ENCODE measurements around the gene GNAT1.
"Not testable (repeated sequence)": the region's sequence is repeated elsewhere in the genome, so short reads cannot be mapped to it uniquely, and the experiment has no call there.

The GNAT1 gene

GRCh38 chr3:50203809-50204803 lies 12.7 kb downstream of the GNAT1 start:
- no peak for DNase-seq

DNA sequence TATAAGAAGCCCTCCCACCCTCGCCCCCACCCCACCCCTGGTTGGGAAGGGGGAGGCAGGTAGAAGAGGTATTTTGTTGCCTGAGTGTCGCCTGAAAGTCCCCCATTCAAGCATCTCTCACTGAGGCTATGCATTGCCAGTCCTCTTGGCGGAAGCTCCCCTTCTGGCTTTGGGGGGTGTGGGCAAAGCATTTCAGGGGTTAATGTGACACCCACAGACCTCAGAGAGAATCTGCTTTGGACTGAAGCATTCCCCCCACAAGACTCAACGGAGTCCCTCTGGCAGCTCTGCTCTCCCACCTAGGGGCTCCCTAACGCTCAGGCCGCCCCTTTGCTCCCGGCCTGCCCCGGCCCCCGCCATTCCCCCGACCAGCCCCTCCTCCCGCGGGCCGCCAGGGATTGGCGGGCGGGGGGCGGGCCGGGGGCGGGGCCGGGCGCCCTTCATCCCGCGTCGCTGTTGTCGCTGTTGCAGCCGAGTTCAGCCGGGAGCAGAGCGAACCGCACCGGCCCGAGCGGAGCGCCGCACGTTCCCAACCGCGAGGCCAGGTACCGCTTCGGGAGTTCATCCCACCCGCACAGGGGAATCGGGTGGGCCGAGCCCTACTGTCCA lies 13.5 kb downstream of the GNAT1 start, which contains the start of gene SLC38A3:
Gene SLC38A3 (plus strand): TSS at position 468 of the 609 bp plus-strand sequence. CDS start 8,929 bp downstream, outside the sequence.
- peak; percentile 45 for DNase-seq

- peak; percentile 54 for DNase-seq
Measured at GRCh38 chr3:50205413-50206276, 14.2 kb downstream of the GNAT1 start.

- DNase-seq: no peak
Measured at GRCh38 chr3:50207359-50208042, 16.1 kb downstream of the GNAT1 start.

DNA sequence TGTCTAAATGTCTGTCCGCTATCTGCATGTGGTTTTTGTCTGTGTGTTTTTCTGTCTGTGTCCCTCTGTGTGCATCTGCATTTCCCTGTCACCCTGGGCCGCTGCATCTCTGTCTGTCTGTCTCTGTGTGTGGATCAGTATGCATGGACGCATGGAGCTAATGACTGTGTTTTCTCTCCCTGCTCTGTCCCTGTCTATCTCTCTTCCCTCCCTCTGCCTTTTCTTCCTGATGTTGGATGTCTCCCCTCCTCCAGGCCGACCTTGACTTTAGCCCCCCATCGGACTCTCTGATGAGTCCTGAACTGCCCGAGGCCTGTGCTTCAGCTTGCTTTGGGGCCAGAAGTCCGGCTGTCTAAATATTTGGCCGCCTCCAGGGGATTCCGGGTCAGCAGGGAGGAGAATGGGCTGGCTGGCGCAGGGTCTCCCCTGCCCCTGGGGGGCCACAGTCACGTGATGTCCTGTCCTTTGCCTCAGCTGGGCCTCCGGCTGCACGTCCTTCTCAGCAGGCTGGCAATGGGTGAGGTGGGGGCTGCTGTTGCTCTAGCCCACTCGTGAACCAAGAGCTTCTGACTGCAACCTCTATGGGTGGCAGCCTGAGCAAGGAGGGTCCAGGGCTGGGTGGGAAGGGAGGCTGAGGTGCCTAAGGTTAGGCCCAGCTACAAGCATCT lies 17.4 kb downstream of the GNAT1 start:
- DNase-seq: no peak

DNA sequence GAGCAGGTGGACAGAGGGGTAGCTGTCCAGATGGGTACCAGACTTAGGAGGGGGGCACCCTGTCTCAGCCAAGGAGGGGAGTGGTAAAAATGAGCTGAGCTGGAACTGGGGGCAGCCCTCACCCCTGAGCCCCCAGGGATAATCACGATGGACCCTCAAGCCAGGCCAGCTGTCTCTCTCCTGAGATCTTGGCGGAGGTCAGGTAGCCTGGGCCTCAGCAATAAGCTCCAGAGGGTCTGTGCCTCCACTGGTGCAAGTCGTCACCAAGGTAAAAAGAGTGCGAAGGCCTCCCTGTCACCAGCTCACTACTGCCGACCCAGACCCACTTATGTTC lies 18.7 kb downstream of the GNAT1 start:
- DNase-seq: no peak

- DNase-seq: no peak
Measured at GRCh38 chr3:50210510-50211367, 19.3 kb downstream of the GNAT1 start.

DNA sequence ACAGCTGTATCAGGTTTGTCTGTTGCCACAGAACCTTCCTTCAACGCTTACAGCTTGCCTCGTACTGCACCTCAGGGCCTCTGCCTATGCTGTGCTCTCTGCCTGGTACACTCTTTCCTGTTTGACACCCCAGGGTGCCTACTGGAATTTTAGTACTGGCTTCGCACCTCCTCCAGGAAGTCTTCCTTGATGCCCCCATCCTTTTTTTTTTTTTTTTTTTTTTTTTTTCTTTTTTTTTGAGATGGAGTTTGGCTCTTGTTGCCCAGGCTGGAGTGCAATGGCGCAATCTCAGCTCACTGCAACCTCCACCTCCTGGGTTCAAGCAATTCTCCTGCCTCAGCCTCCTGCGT lies 19.9 kb downstream of the GNAT1 start:
- DNase-seq: not testable (repeated sequence)

DNA sequence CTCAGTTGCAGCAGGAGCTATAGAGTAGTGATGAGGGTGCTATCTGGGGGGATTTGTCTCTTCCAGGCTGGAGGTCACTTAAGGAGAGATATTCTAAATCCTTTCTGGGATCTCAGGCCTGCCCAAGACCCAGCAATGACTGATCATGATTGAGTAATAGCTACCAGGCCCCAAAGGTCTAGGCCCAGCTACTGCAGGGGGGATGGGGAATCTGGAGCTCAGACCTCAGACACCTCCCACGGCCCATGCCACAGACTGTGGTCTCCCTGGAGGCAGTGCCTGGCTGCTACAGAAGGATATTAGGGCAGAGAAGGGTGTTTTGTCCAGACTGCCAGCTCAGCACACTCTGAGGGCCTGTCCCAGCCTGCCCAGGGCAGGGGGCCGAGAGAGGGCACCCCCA lies 20.5 kb downstream of the GNAT1 start:
- DNase-seq: no peak

DNA sequence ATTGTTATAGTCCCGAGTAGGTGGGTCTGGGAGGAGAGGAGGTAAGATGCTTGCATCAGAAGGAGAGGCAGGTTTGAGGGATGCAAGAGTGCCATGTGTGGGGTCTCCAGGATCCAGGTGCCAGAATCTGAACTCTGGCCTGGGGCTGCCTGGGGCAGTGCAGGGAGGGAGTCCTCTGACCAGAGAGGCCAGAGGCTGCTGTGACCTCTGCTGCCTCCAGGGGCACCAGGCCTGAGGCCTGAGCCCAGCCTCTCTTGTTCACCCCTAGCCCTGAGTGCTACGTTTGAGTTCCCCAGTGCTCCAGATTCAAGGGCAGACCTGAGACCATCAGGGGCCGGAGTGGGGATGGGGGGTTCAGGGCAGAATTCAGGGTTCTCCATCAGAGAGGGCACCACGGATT lies 21.1 kb downstream of the GNAT1 start:
- DNase-seq: no peak

- no peak for DNase-seq
Measured at GRCh38 chr3:50212971-50213370, 21.6 kb downstream of the GNAT1 start.

- DNase-seq: no peak
Measured at GRCh38 chr3:50213373-50213772, 22.0 kb downstream of the GNAT1 start.

DNA sequence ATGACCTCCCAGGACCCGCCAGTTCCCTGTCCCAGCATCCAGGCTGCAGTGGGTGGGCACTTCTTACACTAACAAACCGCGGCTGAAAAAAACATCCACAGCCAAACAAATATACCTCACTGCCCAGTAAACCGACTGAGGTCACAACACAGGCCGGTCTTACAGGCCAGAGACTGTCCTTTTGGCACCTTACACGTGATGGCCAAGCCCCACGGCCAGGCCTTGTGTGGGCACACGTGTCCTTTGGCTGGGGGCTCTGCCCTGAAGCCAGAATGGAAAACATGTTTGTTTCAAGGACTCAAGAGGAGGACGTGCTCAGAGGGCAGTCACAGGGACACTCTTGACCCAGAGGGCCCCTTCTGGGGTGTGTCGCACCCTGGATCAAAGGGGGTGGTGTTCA lies 23.4 kb downstream of the GNAT1 start:
- no peak for DNase-seq

- no peak for DNase-seq
Measured at GRCh38 chr3:50215529-50215928, 24.1 kb downstream of the GNAT1 start.

DNA sequence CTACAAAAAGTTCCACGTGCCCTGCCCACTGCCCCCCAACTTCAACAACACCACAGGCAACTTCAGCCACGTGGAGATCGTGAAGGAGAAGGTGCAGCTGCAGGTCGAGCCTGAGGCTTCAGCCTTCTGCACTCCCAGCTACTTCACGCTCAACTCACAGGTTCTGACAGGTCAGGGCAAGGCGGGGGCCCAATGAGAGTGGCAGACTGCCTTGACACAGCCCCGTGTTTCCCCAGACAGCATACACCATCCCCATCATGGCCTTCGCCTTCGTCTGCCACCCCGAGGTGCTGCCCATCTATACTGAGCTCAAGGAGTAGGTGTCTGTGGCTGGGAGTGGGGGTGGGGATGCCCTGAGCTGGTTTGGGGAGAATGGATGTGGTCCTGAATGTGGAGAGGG lies 26.3 kb downstream of the GNAT1 start:
- no peak for DNase-seq

DNA sequence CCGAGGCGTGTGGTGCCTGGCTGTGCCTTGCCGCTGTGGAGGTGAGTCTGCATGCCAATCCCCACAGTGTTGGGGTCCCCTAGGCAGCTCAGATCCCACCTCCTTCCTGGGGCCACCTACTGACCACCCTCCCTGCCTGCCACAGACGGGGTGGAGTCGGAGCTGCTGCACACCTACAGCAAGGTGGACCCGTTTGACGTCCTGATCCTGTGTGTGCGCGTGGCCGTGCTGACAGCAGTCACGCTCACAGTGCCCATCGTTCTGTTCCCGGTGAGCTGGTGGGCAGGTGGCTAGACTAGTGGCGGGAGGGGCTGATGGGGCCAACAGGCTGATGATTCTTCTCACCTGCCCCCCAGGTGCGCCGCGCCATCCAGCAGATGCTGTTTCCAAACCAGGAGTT lies 27.0 kb downstream of the GNAT1 start:
- no peak for DNase-seq

GRCh38 chr3:50219285-50219684 lies 27.9 kb downstream of the GNAT1 start:
- no peak for DNase-seq

DNA sequence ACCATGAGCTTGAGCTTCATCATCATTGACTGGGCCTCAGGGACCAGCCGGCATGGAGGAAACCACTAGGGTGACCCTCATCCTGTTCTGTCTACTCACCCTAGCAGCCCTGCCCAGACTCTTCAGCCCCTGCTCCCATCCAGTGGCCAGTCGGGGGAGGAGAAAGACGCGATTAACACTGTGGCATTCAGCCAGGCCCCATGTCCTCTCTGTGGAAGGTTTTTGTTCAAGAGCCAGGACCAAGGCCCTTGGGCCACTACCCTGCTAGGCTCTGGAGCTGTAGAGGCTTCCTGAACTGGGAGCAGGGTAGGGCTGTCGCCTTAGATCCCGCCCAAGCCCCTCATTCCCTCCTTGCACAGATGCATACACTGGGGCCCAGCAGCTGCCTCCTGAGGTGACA lies 28.7 kb downstream of the GNAT1 start:
- DNase-seq: no peak

GRCh38 chr3:50221051-50221410 lies 29.6 kb downstream of the GNAT1 start:
- DNase-seq: no peak

GRCh38 chr3:50221411-50222168 lies 30.2 kb downstream of the GNAT1 start:
- DNase-seq: no peak

- DNase-seq: no peak
Measured at GRCh38 chr3:50222169-50222528, 30.7 kb downstream of the GNAT1 start.

All from activated T-cell treated with anti-CD3 and anti-CD28 coated beads, Interleukin-2, amount 50 U/mL, for 1 hour (primary cell).